H1 (cell line): Measurements from ENCODE around the gene VSX2. TPM values are rescaled to one million over a fixed set of nuclear protein-coding genes. Genes with fewer than 3 reads are reported as not detected.

Experiments used
- CTCF ChIA-PET: fragments of 300-600 bp; sonication (Branson Sonifier 250); formaldehyde crosslinking; loops from one replicate; lab custom pipeline; 2021; ENCODE audit not compliant: partially characterized antibody; lab: Charles Lee
- POLR2A ChIA-PET: fragments of 300-600 bp; sonication (Branson Sonifier 250); formaldehyde crosslinking; loops from one replicate; lab custom pipeline; 2021; ENCODE audit warnings: inconsistent platforms; ENCODE audit not compliant: partially characterized antibody; lab: Charles Lee
- DNase-seq, 2 experiments: peaks; one replicate each; pipeline versions ENCODE4 v3.0.0 to v3.0.0-alpha.2; 2010 to 2022; ENCODE audit warnings: low spot score in 2 of 2, low read depth in 1 of 2, mixed read lengths in 1 of 2
- FAIRE-seq: peaks from 2 replicates; lab custom pipeline; 2011; peaks lifted over from hg19 to GRCh38; lab: Jason Lieb, UNC
- H2AFZ ChIP-seq: 2 replicates; pipeline ENCODE4 v1.8.1; 2012; ENCODE audit warnings: low read length, inconsistent platforms
- H2AK5ac ChIP-seq: 2 replicates; pipeline ENCODE4 v1.6.1; 2013; ENCODE audit warnings: low read depth, low read length
- H2BK120ac ChIP-seq: replicated peaks from 2 replicates; pipeline ENCODE3; 2013; ENCODE audit warnings: low read depth, low read length, inconsistent platforms
- H2BK12ac ChIP-seq: 2 replicates; pipeline ENCODE4 v1.6.1; 2013; ENCODE audit warnings: low read depth, low read length
- H2BK15ac ChIP-seq: 2 replicates; pipeline ENCODE4 v1.6.1; 2013; ENCODE audit warnings: low read length
- H2BK20ac ChIP-seq: 2 replicates; pipeline ENCODE4 v1.6.1; 2013; ENCODE audit warnings: low read length
- H2BK5ac ChIP-seq: 2 replicates; pipeline ENCODE4 v1.6.1; 2013; ENCODE audit warnings: low read depth, low read length
- H3K14ac ChIP-seq: 2 replicates; pipeline ENCODE4 v1.6.1; 2013; ENCODE audit warnings: inconsistent platforms; ENCODE audit not compliant: insufficient read length
- H3K18ac ChIP-seq: 2 replicates; pipeline ENCODE4 v1.6.1; 2013; ENCODE audit warnings: low read length; ENCODE audit errors: extremely low read depth
- H3K23ac ChIP-seq: 2 replicates; pipeline ENCODE4 v1.6.1; 2013; ENCODE audit warnings: inconsistent platforms; ENCODE audit not compliant: insufficient read length
- H3K23me2 ChIP-seq: 2 replicates; pipeline ENCODE4 v1.6.1; 2013; ENCODE audit warnings: low read depth, low read length
- H3K27ac ChIP-seq: 2 replicates; pipeline ENCODE4 v1.6.1; 2011; ENCODE audit warnings: low read depth, low read length, inconsistent platforms
- H3K27me3 ChIP-seq, 4 experiments: replicated peaks in 1 of 4; 1 replicate in 1 of 4; 2 replicates in 3 of 4; pipeline versions ENCODE4 v1.6.1 to v1.8.1; 2011 to 2013; ENCODE audit warnings: low read length in 3 of 4, mild to moderate bottlenecking in 3 of 4, inconsistent platforms in 2 of 4, mixed read lengths in 2 of 4, moderate library complexity in 1 of 4; ENCODE audit not compliant: control insufficient read depth in 3 of 4, insufficient read depth in 3 of 4; ENCODE audit errors: extremely low read depth in 1 of 4
- H3K36me3 ChIP-seq, 4 experiments: 2 replicates each; pipeline versions ENCODE4 v1.6.1 to v1.8.1; 2011 to 2013; ENCODE audit warnings: mild to moderate bottlenecking in 4 of 4, low read length in 3 of 4, moderate library complexity in 2 of 4, control low read depth in 1 of 4, inconsistent platforms in 1 of 4; ENCODE audit not compliant: insufficient read depth in 4 of 4, control insufficient read depth in 2 of 4
- H3K4ac ChIP-seq: replicated peaks from 2 replicates; pipeline ENCODE3; 2013; ENCODE audit warnings: low read length, low read depth, mixed read lengths, inconsistent platforms; ENCODE audit not compliant: insufficient read length
- H3K4me1 ChIP-seq, 4 experiments: replicated peaks in 1 of 4; 1 replicate in 1 of 4; 2 replicates in 3 of 4; pipeline versions ENCODE4 v1.6.1 to v1.8.1; 2011 to 2013; ENCODE audit warnings: low read length in 3 of 4, inconsistent platforms in 2 of 4, mixed read lengths in 1 of 4; ENCODE audit not compliant: insufficient read depth in 4 of 4, control insufficient read depth in 3 of 4
- H3K4me2 ChIP-seq, 2 experiments: 2 replicates each; pipeline versions ENCODE4 v1.6.1 to v1.8.1; 2011 to 2013; ENCODE audit warnings: low read depth in 2 of 2, low read length in 2 of 2, control low read depth in 1 of 2, inconsistent platforms in 1 of 2, mild to moderate bottlenecking in 1 of 2; ENCODE audit not compliant: insufficient read depth in 1 of 2
- H3K4me3 ChIP-seq, 4 experiments: fragments of 200-600, 300-600 bp in 1 of 4; sonication (generic), shearing (Covaris generic), sonication (Bioruptor Twin) in 1 of 4; 2 replicates each; pipeline versions ENCODE4 v1.5.1 to v1.8.1; 2011 to 2016; ENCODE audit warnings: low read length in 4 of 4, low read depth in 3 of 4, control low read depth in 2 of 4, inconsistent platforms in 2 of 4, mild to moderate bottlenecking in 2 of 4, mixed read lengths in 1 of 4, moderate library complexity in 1 of 4; ENCODE audit not compliant: insufficient read depth in 2 of 4; ENCODE audit errors: extremely low read depth in 1 of 4
- H3K56ac ChIP-seq: replicated peaks from 2 replicates; pipeline ENCODE3; 2013; ENCODE audit warnings: low read depth, mild to moderate bottlenecking, mixed read lengths, low read length, inconsistent platforms; ENCODE audit not compliant: insufficient read length
- H3K79me1 ChIP-seq: 2 replicates; pipeline ENCODE4 v1.6.1; 2013; ENCODE audit warnings: low read depth, low read length, control low read depth
- H3K79me2 ChIP-seq, 2 experiments: 2 replicates each; pipeline versions ENCODE4 v1.6.1 to v1.8.1; 2012 to 2013; ENCODE audit warnings: low read length in 2 of 2, mild to moderate bottlenecking in 2 of 2, inconsistent platforms in 1 of 2; ENCODE audit not compliant: insufficient read depth in 2 of 2, control insufficient read depth in 1 of 2
- H3K9ac ChIP-seq, 4 experiments: replicated peaks in 1 of 4; 1 replicate in 1 of 4; 2 replicates in 3 of 4; pipeline versions ENCODE4 v1.6.1 to v1.8.1; 2011 to 2013; ENCODE audit warnings: low read depth in 3 of 4, low read length in 3 of 4, control low read depth in 2 of 4, mild to moderate bottlenecking in 2 of 4, moderate library complexity in 2 of 4, inconsistent platforms in 1 of 4; ENCODE audit errors: extremely low read depth in 1 of 4
- H3K9me3 ChIP-seq, 2 experiments: 2 replicates each; pipeline versions ENCODE4 v1.6.1 to v1.8.1; 2012 to 2013; ENCODE audit warnings: mild to moderate bottlenecking in 2 of 2, moderate library complexity in 2 of 2, control low read depth in 1 of 2, inconsistent platforms in 1 of 2, low read depth in 1 of 2, low read length in 1 of 2, mixed read lengths in 1 of 2; ENCODE audit not compliant: insufficient read depth in 2 of 2
- H4K20me1 ChIP-seq, 2 experiments: replicated peaks in 1 of 2; 2 replicates each; pipeline versions ENCODE3 to v1.8.1; 2011 to 2013; ENCODE audit warnings: inconsistent platforms in 2 of 2, low read length in 2 of 2, mild to moderate bottlenecking in 1 of 2; ENCODE audit not compliant: insufficient read depth in 2 of 2, control insufficient read depth in 1 of 2
- H4K5ac ChIP-seq: 2 replicates; pipeline ENCODE4 v1.6.1; 2013; ENCODE audit warnings: low read length, low read depth, mixed read lengths, inconsistent platforms; ENCODE audit not compliant: insufficient read length
- H4K8ac ChIP-seq: 2 replicates; pipeline ENCODE4 v1.8.0; 2013; ENCODE audit warnings: mild to moderate bottlenecking, moderate library complexity, low read length, inconsistent platforms; ENCODE audit not compliant: insufficient read depth; ENCODE audit errors: extremely low read depth
- H4K91ac ChIP-seq: replicated peaks from 2 replicates; pipeline ENCODE3; 2013; ENCODE audit warnings: low read length, mixed read lengths, inconsistent platforms; ENCODE audit not compliant: insufficient read length
- ATF3 ChIP-seq: IDR thresholded peaks from 2 replicates; pipeline ENCODE4 v1.6.1; 2011; ENCODE audit warnings: low read depth, mild to moderate bottlenecking, low read length; ENCODE audit not compliant: insufficient read depth
- CHD1 ChIP-seq: IDR thresholded peaks from 2 replicates; pipeline ENCODE4 v1.6.1; 2012; ENCODE audit warnings: low read depth, low read length, improper control_type of control experiment
- CHD2 ChIP-seq: IDR thresholded peaks from 2 replicates; pipeline ENCODE4 v1.6.1; 2012; ENCODE audit warnings: low read length, improper control_type of control experiment
- E2F6 ChIP-seq: IDR thresholded peaks from 2 replicates; pipeline ENCODE4 v1.6.1; 2012; ENCODE audit warnings: inconsistent platforms
- KDM4A ChIP-seq: IDR thresholded peaks from one replicate; pipeline ENCODE4 v1.7.1; 2012; ENCODE audit warnings: low read depth, mild to moderate bottlenecking, moderate library complexity, low read length, inconsistent platforms; ENCODE audit not compliant: severe bottlenecking
- RAD21 ChIP-seq, 2 experiments: IDR thresholded peaks in 1 of 2; conservative IDR thresholded peaks in 1 of 2; 2 replicates each; pipeline ENCODE4 v1.6.1; 2011; ENCODE audit warnings: low read depth in 2 of 2, low read length in 2 of 2, improper control_type of control experiment in 1 of 2, inconsistent platforms in 1 of 2, mild to moderate bottlenecking in 1 of 2, moderate library complexity in 1 of 2
- USF2 ChIP-seq: IDR thresholded peaks from 2 replicates; pipeline ENCODE4 v1.6.1; 2011; ENCODE audit warnings: low read length, improper control_type of control experiment
- YY1 ChIP-seq: IDR thresholded peaks from 2 replicates; pipeline ENCODE4 v1.6.1; 2011; ENCODE audit warnings: low read depth, mild to moderate bottlenecking, low read length
- WGBS, 2 experiments: shearing (Covaris generic) in 1 of 2; methylation state at CpG; one replicate each; pipeline versions ENCODE4 v1.1.6 to v1.1.7; 2013 to 2015; ENCODE audit warnings: low lambda C conversion rate in 2 of 2, mixed read lengths in 2 of 2, inconsistent platforms in 1 of 2, low coverage in 1 of 2, missing lambda C conversion rate in 1 of 2; ENCODE audit not compliant: insufficient replicate concordance in 2 of 2, insufficient coverage in 1 of 2, insufficient read length in 1 of 2; ENCODE audit errors: extremely low coverage in 1 of 2, missing lambda C conversion rate in 1 of 2; 5-methylcytosine and 5-hydroxymethylcytosine counted together
- polyA plus RNA-seq, 7 experiments: library from polyadenylated mRNA; depleted of rRNA in 3 of 7; stranded (reverse) in 5 of 7; unstranded in 2 of 7; fragments of >200 nt in 5 of 7; fragments of 200-250 nt in 2 of 7; gene quantifications; 1 replicate in 5 of 7; 2 replicates in 1 of 7; 4 replicates in 1 of 7; pipeline versions ENCODE4 v1.2.1 to v1.2.3, GENCODE V29; 2011 to 2013; ENCODE audit warnings: missing spikeins in 2 of 7, mixed read lengths in 2 of 7
- total RNA-seq: library from RNA; stranded (reverse); fragmentation: NEBNext Ultra II Directional; extraction: Animal tissue kit (Norgen Biotek cat#: 25700); gene quantifications from 2 replicates; pipeline ENCODE4 v1.2.1, GENCODE V29; 2021

VSX2 gene
- total and polyA plus RNA-seq, 2 of the 8 experiments (the other 6 are each of a cell fraction or from before 2014, with no cell fraction given) = 0.08 to 0.22 TPM

- Histone ChIP-seq H2BK12ac (no peak overlapping the region), H3K9me3 (no peaks in the 10 kb centered on the region), H2BK20ac (no peak overlapping the region), H3K18ac (no peak overlapping the region), H3K9ac (no peak overlapping the region), H4K91ac (no peak overlapping the region), H3K27ac (no peak overlapping the region), H4K20me1 (no peaks in the 10 kb centered on the region), H3K79me1 (no peaks in the 10 kb centered on the region), H4K8ac (peak overlapping the region; percentile 91; the same call in 1 of the 2 replicates), H2AK5ac (no peak overlapping the region), H2BK15ac (no peak overlapping the region), H3K27me3 (peaks cover 3 to 18% (median 17%) of the 10 kb centered on the region in 4 experiments), H3K4me3 (peak overlapping the region; percentile 35 to 87 (median 44)), H3K23me2 (peaks cover 8% of the 10 kb centered on the region; the same call in 1 of the 2 replicates), H3K4me2 (peak overlapping the region; percentile 58 to 81), H3K4me1 (no peaks in the 10 kb centered on the region; a peak in 1 of 7 replicates), H2BK120ac (no peak overlapping the region), H2BK5ac (no peak overlapping the region), H4K5ac (no peak overlapping the region), H3K4ac (no peak overlapping the region), H3K79me2 (no peaks in the 10 kb centered on the region), H3K14ac (no peak overlapping the region), H3K56ac (no peak overlapping the region), H3K23ac (no peak overlapping the region), H2AFZ (peak overlapping the region; percentile 55; the same call in 1 of the 2 replicates), H3K36me3 (no peaks in the 10 kb centered on the region)
- POLR2A ChIA-PET = interaction anchor here (0.5 to 1.7 kb wide), 5 partner anchors 12 to 223 kb away, joined by 3 to 4 read pairs (median 4); partner anchors contain the start of gene ABCD4
- DNase-seq (peak in 1 of 2 experiments; percentile 86), FAIRE-seq (no peak)
- CTCF ChIA-PET = interaction anchor here (0.5 to 9.9 kb wide), 32 partner anchors 7 to 962 kb away, joined by 3 to 122 read pairs (median 4); partner anchors contain the start of gene VSX2
- 28% methylated on average over 43 of the region's 68 CpGs; no CpG with 5 or more reads in 1 of the 2 experiments for WGBS, 2 experiments
- no peak for TF ChIP-seq USF2
- peak; percentile 97 for TF ChIP-seq E2F6
- peak; percentile 45 for TF ChIP-seq KDM4A
- no peak for TF ChIP-seq CHD2
- TF ChIP-seq CHD1 = no peak
- TF ChIP-seq YY1 = no peak
- TF ChIP-seq RAD21 (IDR thresholded peaks at IDR 0.05 in 1 of 2, conservative IDR thresholded peaks at IDR 0.05 in 1 of 2; ENCODE audit: low read depth in 2 of 2, low read length in 2 of 2) = peak; percentile 35 to 50
- peak; percentile 22; the same call in 1 of the 2 replicates for TF ChIP-seq ATF3
These were observed 18.1 kb downstream of the VSX2 start for GRCh38 chr14:74257078-74257940.
